IMR-90 (cell line): Measurements from ENCODE around the gene DLGAP3. TPM values are rescaled to one million over a fixed set of nuclear protein-coding genes. Genes with fewer than 3 reads are reported as not detected.

Source experiments
- ATAC-seq: fragments of 200-7000 bp; cut with Tn5 transposase; 2 replicates; pipeline ENCODE4 v1.9.1; 2020; ENCODE audit warnings: low read depth, mild to moderate bottlenecking, moderate library complexity
- BruUV-seq: library from RNA; stranded (reverse); fragments of 400-500 nt; replicated peaks from 2 replicates; lab custom pipeline; 2021; lab: Mats Ljungman, UMichigan
- CTCF ChIA-PET: fragments of 300-600 bp; formaldehyde crosslinking; extraction: SDS; loops from one replicate; lab custom pipeline; 2021; ENCODE audit warnings: antibody characterized with exemption; lab: Yijun Ruan, JAX
- POLR2A ChIA-PET: fragments of 300-600 bp; sonication (Branson Sonifier 250); formaldehyde crosslinking; loops from one replicate; lab custom pipeline; 2022; ENCODE audit warnings: antibody characterized with exemption; ENCODE audit not compliant: unreplicated experiment; lab: Charles Lee
- DNase-seq: peaks from one replicate; pipeline ENCODE4 v3.0.0; 2013
- H2AFZ ChIP-seq: replicated peaks from 2 replicates; pipeline ENCODE3; 2013; ENCODE audit warnings: low read length, mild to moderate bottlenecking; ENCODE audit not compliant: poor library complexity
- H2AK5ac ChIP-seq: 2 replicates; pipeline ENCODE4 v1.6.1; 2013; ENCODE audit warnings: low read depth, low read length, inconsistent platforms
- H2AK9ac ChIP-seq: replicated peaks from 2 replicates; pipeline ENCODE3; 2013; ENCODE audit warnings: mild to moderate bottlenecking, low read depth, low read length, moderate library complexity; ENCODE audit not compliant: poor library complexity
- H2BK120ac ChIP-seq: 2 replicates; pipeline ENCODE4 v1.6.1; 2013; ENCODE audit warnings: low read depth, low read length, inconsistent platforms
- H2BK15ac ChIP-seq: 3 replicates; pipeline ENCODE4 v1.6.1; 2013; ENCODE audit warnings: low read depth, low read length, inconsistent platforms
- H2BK20ac ChIP-seq: 2 replicates; pipeline ENCODE4 v1.6.1; 2013; ENCODE audit warnings: low read depth, mild to moderate bottlenecking, inconsistent platforms, low read length, moderate library complexity
- H2BK5ac ChIP-seq: 2 replicates; pipeline ENCODE4 v1.6.1; 2013; ENCODE audit warnings: mild to moderate bottlenecking, low read depth, low read length, inconsistent platforms; ENCODE audit not compliant: poor library complexity, severe bottlenecking
- H3K14ac ChIP-seq: replicated peaks from 2 replicates; pipeline ENCODE4 v1.6.1; 2013; ENCODE audit warnings: low read depth, low read length, inconsistent platforms
- H3K18ac ChIP-seq: 2 replicates; pipeline ENCODE4 v1.6.1; 2013; ENCODE audit warnings: low read depth, low read length, control low read depth
- H3K23ac ChIP-seq: 2 replicates; pipeline ENCODE4 v1.6.1; 2013; ENCODE audit warnings: low read depth, low read length, inconsistent platforms
- H3K27ac ChIP-seq: 2 replicates; pipeline ENCODE4 v1.5.1; 2013; ENCODE audit warnings: mild to moderate bottlenecking, control low read depth, low read length; ENCODE audit not compliant: insufficient read depth
- H3K27me3 ChIP-seq: 2 replicates; pipeline ENCODE4 v1.6.1; 2013; ENCODE audit warnings: low read length; ENCODE audit not compliant: control insufficient read depth, insufficient read depth
- H3K36me3 ChIP-seq: 2 replicates; pipeline ENCODE4 v1.6.1; 2013; ENCODE audit warnings: low read length, mixed read lengths; ENCODE audit not compliant: control insufficient read depth, insufficient read depth
- H3K4ac ChIP-seq: 2 replicates; pipeline ENCODE4 v1.6.1; 2013; ENCODE audit warnings: low read depth, low read length, inconsistent platforms
- H3K4me1 ChIP-seq: 2 replicates; pipeline ENCODE4 v1.6.1; 2013; ENCODE audit warnings: low read length, mixed read lengths; ENCODE audit not compliant: control insufficient read depth, insufficient read depth
- H3K4me2 ChIP-seq: 2 replicates; pipeline ENCODE4 v1.6.1; 2013; ENCODE audit warnings: low read depth, mild to moderate bottlenecking, control low read depth, low read length, moderate library complexity
- H3K4me3 ChIP-seq: 2 replicates; pipeline ENCODE4 v1.5.1; 2013; ENCODE audit warnings: low read depth, mild to moderate bottlenecking, control low read depth, low read length, moderate library complexity; ENCODE audit not compliant: insufficient read depth
- H3K56ac ChIP-seq: 2 replicates; pipeline ENCODE4 v1.6.1; 2013; ENCODE audit warnings: low read length, inconsistent platforms; ENCODE audit not compliant: insufficient read depth; ENCODE audit errors: extremely low read depth
- H3K79me1 ChIP-seq, 2 experiments: 2 replicates each; pipeline ENCODE4 v1.6.1; 2013; ENCODE audit warnings: low read length in 2 of 2, inconsistent platforms in 1 of 2, low read depth in 1 of 2
- H3K9ac ChIP-seq: 2 replicates; pipeline ENCODE4 v1.6.1; 2013; ENCODE audit warnings: low read depth, low read length, control low read depth
- H3K9me1 ChIP-seq: 2 replicates; pipeline ENCODE4 v1.6.1; 2013; ENCODE audit warnings: low read length, inconsistent platforms; ENCODE audit not compliant: insufficient read depth
- H3K9me3 ChIP-seq: 2 replicates; pipeline ENCODE4 v1.6.1; 2013; ENCODE audit warnings: low read length; ENCODE audit not compliant: control insufficient read depth, insufficient read depth
- H4K20me1 ChIP-seq: 2 replicates; pipeline ENCODE4 v1.6.1; 2013; ENCODE audit warnings: low read length, inconsistent platforms; ENCODE audit not compliant: insufficient read depth
- H4K5ac ChIP-seq: 2 replicates; pipeline ENCODE4 v1.6.1; 2013; ENCODE audit warnings: mild to moderate bottlenecking, low read depth, low read length, control low read depth
- H4K8ac ChIP-seq, 2 experiments: 2 replicates each; pipeline ENCODE4 v1.6.1; 2013; ENCODE audit warnings: low read depth in 2 of 2, low read length in 2 of 2, control low read depth in 1 of 2, inconsistent platforms in 1 of 2
- H4K91ac ChIP-seq: 2 replicates; pipeline ENCODE4 v1.6.1; 2013; ENCODE audit warnings: low read depth, low read length, inconsistent platforms; ENCODE audit not compliant: insufficient read depth
- CTCF ChIP-seq: conservative IDR thresholded peaks from 2 replicates; pipeline ENCODE4 v1.5.1; 2012; ENCODE audit warnings: mild to moderate bottlenecking, low read depth, low read length, improper control_type of control experiment
- NFE2L2 ChIP-seq: fragments of 150-350 bp; IDR thresholded peaks from 2 replicates; pipeline ENCODE4 v1.6.1; 2016; ENCODE audit warnings: low read depth, mild to moderate bottlenecking, low read length
- POLR2A ChIP-seq: IDR thresholded peaks from 2 replicates; pipeline ENCODE4 v1.6.1; 2012; ENCODE audit warnings: mild to moderate bottlenecking, low read depth, low read length
- RAD21 ChIP-seq: IDR thresholded peaks from 2 replicates; pipeline ENCODE4 v1.6.1; 2012; ENCODE audit warnings: low read length, improper control_type of control experiment
- RFX5 ChIP-seq: IDR thresholded peaks from 2 replicates; pipeline ENCODE4 v1.8.0; 2012; ENCODE audit warnings: low read depth, mild to moderate bottlenecking, low read length, moderate library complexity
- SMC3 ChIP-seq: fragments of 150-350 bp; IDR thresholded peaks from 2 replicates; pipeline ENCODE4 v1.6.1; 2016; ENCODE audit warnings: low read depth, mild to moderate bottlenecking, antibody characterized with exemption, low read length, moderate library complexity
- USF2 ChIP-seq: fragments of 150-350 bp; IDR thresholded peaks from 2 replicates; pipeline ENCODE4 v1.6.1; 2017; ENCODE audit warnings: mild to moderate bottlenecking, antibody characterized with exemption, low read length, low read depth
- WGBS, 2 experiments: methylation state at CpG; one replicate each; pipeline versions ENCODE4 v1.1.5 to v1.1.7; 2013; ENCODE audit warnings: missing lambda C conversion rate in 2 of 2; ENCODE audit not compliant: insufficient read length in 1 of 2; ENCODE audit errors: extremely low coverage in 2 of 2; 5-methylcytosine and 5-hydroxymethylcytosine counted together
- dilution Hi-C: fragments of 300-500 bp; cut with HindIII; formaldehyde crosslinking; loops from one replicate; pipeline ENCODE4 v1.14.3; 2018; ENCODE audit warnings: low sequenced_read_pairs; ENCODE audit not compliant: unreplicated experiment
- in situ Hi-C: fragments of 300-500 bp; cut with MboI; formaldehyde crosslinking; loops from 3 replicates; pipeline ENCODE4 v1.14.3; 2019; ENCODE audit warnings: low sequenced_read_pairs, inconsistent platforms, mixed read lengths
- intact Hi-C: fragments of 100-400 bp; cut with micrococcal nuclease; formaldehyde crosslinking; loops from 2 replicates; pipeline ENCODE4 v1.10.0; 2022
- polyA plus RNA-seq, 3 experiments: library from polyadenylated mRNA; depleted of rRNA; stranded (reverse); fragments of >200 nt; gene quantifications; 2 replicates each; pipeline ENCODE4 v1.2.3, GENCODE V29; 2012; ENCODE audit warnings: low replicate concordance in 1 of 3
- total RNA-seq: library from RNA; depleted of rRNA; stranded (reverse); fragments of >200 nt; gene quantifications from 2 replicates; pipeline ENCODE4 v1.2.3, GENCODE V29; 2012

Gene DLGAP3
- total and polyA plus RNA-seq, 2 of the 4 experiments (the other 2 are of a cell fraction), result 0.02 TPM; not detected in 1

GRCh38 chr1:34847094-34847493 is 82.4 kb downstream of the DLGAP3 start:
- dilution Hi-C loops, result no loop called here

More at GRCh38 chr1:34847094-34847493, 82.4 kb downstream of the DLGAP3 start:
- H2BK20ac ChIP-seq, result no peak overlapping the region
- H3K56ac ChIP-seq, result no peak overlapping the region
- peaks cover 18% of the 10 kb centered on the region for H4K20me1 ChIP-seq
- peaks cover 7% of the 10 kb centered on the region for H3K36me3 ChIP-seq
- no peaks in the 10 kb centered on the region for H3K9me3 ChIP-seq
- H2AFZ ChIP-seq, result no peak overlapping the region
- no peak overlapping the region for H2BK15ac ChIP-seq
- H3K14ac ChIP-seq, result no peak overlapping the region
- POLR2A ChIA-PET, result no interaction called here
- H2AK5ac ChIP-seq, result no peak overlapping the region
- CTCF ChIA-PET, result interaction anchor here (1.6 kb wide), 1 partner anchor 61 kb away, joined by 4 read pairs; no protein-coding TSS in a partner anchor
- no peaks in the 10 kb centered on the region for H3K4me1 ChIP-seq
- H3K4me3 ChIP-seq, result no peak overlapping the region
- H2BK120ac ChIP-seq, result no peak overlapping the region
- no peak overlapping the region for H4K91ac ChIP-seq
- H3K4ac ChIP-seq, result no peak overlapping the region
- H3K27me3 ChIP-seq, result no peaks in the 10 kb centered on the region
- H2BK5ac ChIP-seq, result no peak overlapping the region
- no TSS peak for BruUV-seq
- no peak overlapping the region for H3K9ac ChIP-seq
- H3K79me1 ChIP-seq, result peaks cover 21 to 27% of the 10 kb centered on the region in 2 experiments
- no peak overlapping the region for H4K5ac ChIP-seq
- no peak overlapping the region for H4K8ac ChIP-seq
- no CpG with 5 or more reads among the region's 7 CpGs for WGBS, 2 experiments
- H3K23ac ChIP-seq, result no peak overlapping the region
- ATAC-seq (no peak), DNase-seq (no peak)
- H3K27ac ChIP-seq, result no peak overlapping the region
- in situ Hi-C loops, result no loop called here
- TF ChIP-seq RFX5 (no peak), SMC3 (no peak), CTCF (no peak), NFE2L2 (no peak), POLR2A (no peak), USF2 (no peak), RAD21 (no peak)
- H3K4me2 ChIP-seq, result no peak overlapping the region
- intact Hi-C loops, result no loop called here
- H2AK9ac ChIP-seq, result no peak overlapping the region
- H3K18ac ChIP-seq, result no peak overlapping the region
- no peaks in the 10 kb centered on the region; the same call in 1 of the 2 replicates for H3K9me1 ChIP-seq
